GM10266 (cell line): ENCODE results near the gene MLF2.

ENCODE experiments used
- DNase-seq: peaks from one replicate; pipeline ENCODE4 v3.0.0; 2012; ENCODE audit errors: extremely low spot score
- TF ChIP-seq, protein P1 (sequence below): IDR thresholded peaks from 2 replicates; pipeline ENCODE4 v1.5.1; 2012; ENCODE audit warnings: mild to moderate bottlenecking, low read depth; ENCODE audit not compliant: control insufficient read depth, insufficient read depth; ENCODE audit errors: missing control alignments

The MLF2 gene

GRCh38 chr12:6701078-6701768 lies 51.7 kb downstream of the MLF2 start:
- TF ChIP-seq, protein P1, sequence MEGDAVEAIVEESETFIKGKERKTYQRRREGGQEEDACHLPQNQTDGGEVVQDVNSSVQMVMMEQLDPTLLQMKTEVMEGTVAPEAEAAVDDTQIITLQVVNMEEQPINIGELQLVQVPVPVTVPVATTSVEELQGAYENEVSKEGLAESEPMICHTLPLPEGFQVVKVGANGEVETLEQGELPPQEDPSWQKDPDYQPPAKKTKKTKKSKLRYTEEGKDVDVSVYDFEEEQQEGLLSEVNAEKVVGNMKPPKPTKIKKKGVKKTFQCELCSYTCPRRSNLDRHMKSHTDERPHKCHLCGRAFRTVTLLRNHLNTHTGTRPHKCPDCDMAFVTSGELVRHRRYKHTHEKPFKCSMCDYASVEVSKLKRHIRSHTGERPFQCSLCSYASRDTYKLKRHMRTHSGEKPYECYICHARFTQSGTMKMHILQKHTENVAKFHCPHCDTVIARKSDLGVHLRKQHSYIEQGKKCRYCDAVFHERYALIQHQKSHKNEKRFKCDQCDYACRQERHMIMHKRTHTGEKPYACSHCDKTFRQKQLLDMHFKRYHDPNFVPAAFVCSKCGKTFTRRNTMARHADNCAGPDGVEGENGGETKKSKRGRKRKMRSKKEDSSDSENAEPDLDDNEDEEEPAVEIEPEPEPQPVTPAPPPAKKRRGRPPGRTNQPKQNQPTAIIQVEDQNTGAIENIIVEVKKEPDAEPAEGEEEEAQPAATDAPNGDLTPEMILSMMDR, result no peak
- DNase-seq, result no peak

GRCh38 chr12:6700646-6701051 lies 52.3 kb downstream of the MLF2 start, which contains the start of gene PIANP:
Gene PIANP, minus strand, starts transcription at chr12:6700815. Its CDS starts 2,754 bp downstream, at chr12:6698061.
- TF ChIP-seq, protein P1, result no peak
- DNase-seq, result peak; percentile 43

- DNase-seq, result peak; percentile 51
- TF ChIP-seq, protein P1, result no peak
These were observed 52.8 kb downstream of the MLF2 start for GRCh38 chr12:6699989-6700645.

- TF ChIP-seq, protein P1, result no peak
- no peak for DNase-seq
These were observed 53.5 kb downstream of the MLF2 start for GRCh38 chr12:6699259-6699988.

DNA sequence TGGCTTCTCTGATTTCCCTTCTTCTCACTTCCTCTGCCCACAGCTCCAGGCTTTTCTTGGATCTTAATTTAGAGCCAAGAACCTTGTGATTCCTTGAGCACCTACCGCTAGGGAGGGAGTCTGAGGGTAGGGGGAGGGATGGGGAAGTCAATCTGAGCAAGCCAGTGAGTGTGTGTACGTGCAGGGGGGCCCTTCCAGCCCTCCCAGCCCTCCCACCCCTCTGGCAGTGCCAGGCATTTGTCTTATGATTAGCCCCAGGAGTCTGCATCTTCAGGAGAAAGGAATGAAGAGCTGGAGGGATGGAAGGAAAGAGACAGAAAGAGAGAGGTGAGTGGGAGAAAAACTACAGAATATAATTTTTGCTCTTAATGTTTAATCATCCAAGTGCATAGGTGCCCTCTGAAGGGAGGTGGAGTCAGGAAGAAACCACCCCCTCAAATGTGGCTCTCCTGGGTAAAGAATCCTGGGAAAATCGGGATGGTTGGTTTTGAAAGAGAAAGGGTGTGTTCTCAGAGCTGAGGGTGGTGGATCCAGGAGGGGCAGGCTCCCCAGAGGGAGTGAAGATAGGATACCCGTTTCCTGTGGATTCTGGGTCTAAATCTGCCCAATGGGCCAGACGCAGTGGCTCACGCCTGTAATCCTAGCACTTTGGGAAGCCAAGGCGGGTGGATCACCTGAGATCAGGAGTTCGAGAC lies 54.4 kb downstream of the MLF2 start:
- DNase-seq, result no peak

More for the DNA sequence above, 54.4 kb downstream of the MLF2 start:
- TF ChIP-seq, protein P1, result no peak
